PC-9 (cell line): Measurements from ENCODE around the gene AKR7A3. TPM values are rescaled to one million over a fixed set of nuclear protein-coding genes. Genes with fewer than 3 reads are reported as not detected.

Experiments used
- BruUV-seq: library from RNA; stranded (reverse); fragments of 400-500 nt; replicated peaks from 2 replicates; lab custom pipeline; 2021; lab: Mats Ljungman, UMichigan
- CTCF ChIA-PET: fragments of 300-600 bp; sonication (Branson Sonifier 250); formaldehyde crosslinking; loops from one replicate; lab custom pipeline; 2022; ENCODE audit warnings: antibody characterized with exemption; lab: Charles Lee
- POLR2A ChIA-PET: fragments of 300-600 bp; sonication (Branson Sonifier 250); formaldehyde crosslinking; loops from one replicate; lab custom pipeline; 2022; ENCODE audit warnings: antibody characterized with exemption; ENCODE audit not compliant: unreplicated experiment; lab: Charles Lee
- DNase-seq, 2 experiments: peaks; one replicate each; pipeline versions ENCODE4 v3.0.0 to v3.0.0-alpha.2; 2015 to 2022; ENCODE audit warnings: mixed read lengths in 1 of 2
- H2AFZ ChIP-seq: fragments of 200-600 bp; sonication (generic); 2 replicates; pipeline ENCODE4 v1.8.1; 2017; ENCODE audit warnings: antibody characterized with exemption
- H3F3A ChIP-seq: fragments of 200-600 bp; sonication (generic); 2 replicates; pipeline ENCODE4 v1.8.1; 2017; ENCODE audit warnings: antibody characterized with exemption, mild to moderate bottlenecking, low read depth; ENCODE audit not compliant: insufficient read depth
- H3K27ac ChIP-seq: fragments of 200-600 bp; sonication (generic); 2 replicates; pipeline ENCODE4 v1.6.1; 2016; ENCODE audit warnings: mixed run types
- H3K27me3 ChIP-seq: fragments of 200-600 bp; sonication (generic); 2 replicates; pipeline ENCODE4 v1.6.1; 2016; ENCODE audit warnings: low read depth, mixed run types; ENCODE audit not compliant: insufficient read depth
- H3K36me3 ChIP-seq: fragments of 200-600 bp; sonication (generic); 2 replicates; pipeline ENCODE4 v1.6.1; 2016; ENCODE audit warnings: low read depth, mixed run types
- H3K4me1 ChIP-seq: fragments of 200-600 bp; sonication (generic); replicated peaks from 2 replicates; pipeline ENCODE4 v1.6.1; 2016; ENCODE audit warnings: mixed run types; ENCODE audit not compliant: insufficient read depth
- H3K4me2 ChIP-seq: fragments of 200-600 bp; sonication (generic); 2 replicates; pipeline ENCODE4 v1.6.1; 2017; ENCODE audit warnings: mixed run types
- H3K4me3 ChIP-seq: fragments of 200-600 bp; sonication (generic); 2 replicates; pipeline ENCODE4 v1.6.1; 2016; ENCODE audit warnings: mixed run types
- H3K79me2 ChIP-seq: fragments of 200-600 bp; sonication (generic); 2 replicates; pipeline ENCODE4 v1.6.1; 2017; ENCODE audit warnings: low read depth, mixed run types
- H3K9me2 ChIP-seq: fragments of 200-600 bp; sonication (generic); 2 replicates; pipeline ENCODE4 v1.8.1; 2017; ENCODE audit warnings: mild to moderate bottlenecking; ENCODE audit not compliant: insufficient read depth
- H3K9me3 ChIP-seq: fragments of 200-600 bp; sonication (generic); 2 replicates; pipeline ENCODE4 v1.8.1; 2016; ENCODE audit warnings: low read depth; ENCODE audit not compliant: insufficient read depth
- H4K20me1 ChIP-seq: fragments of 200-600 bp; sonication (generic); 2 replicates; pipeline ENCODE4 v1.8.1; 2017; ENCODE audit not compliant: insufficient read depth
- CTCF ChIP-seq: fragments of 200-600 bp; sonication (generic); conservative IDR thresholded peaks from 2 replicates; pipeline ENCODE4 v1.6.1; 2017; ENCODE audit warnings: mixed run types, antibody characterized with exemption, mild to moderate bottlenecking, moderate library complexity
- EZH2 ChIP-seq: fragments of 200-600 bp; sonication (generic); IDR thresholded peaks from 2 replicates; pipeline ENCODE4 v1.8.0; 2017; ENCODE audit warnings: antibody characterized with exemption, low read depth
- intact Hi-C: fragments of 100-400 bp; cut with micrococcal nuclease; formaldehyde crosslinking; loops from one replicate; pipeline ENCODE4 v1.10.0; 2022; ENCODE audit not compliant: unreplicated experiment
- total RNA-seq: library from RNA; stranded (reverse); gene quantifications from 2 replicates; pipeline ENCODE4 v1.2.3, GENCODE V29; 2021

Gene AKR7A3
- total RNA-seq, 1 experiment from 2014 or later = 1.9 TPM

DNA sequence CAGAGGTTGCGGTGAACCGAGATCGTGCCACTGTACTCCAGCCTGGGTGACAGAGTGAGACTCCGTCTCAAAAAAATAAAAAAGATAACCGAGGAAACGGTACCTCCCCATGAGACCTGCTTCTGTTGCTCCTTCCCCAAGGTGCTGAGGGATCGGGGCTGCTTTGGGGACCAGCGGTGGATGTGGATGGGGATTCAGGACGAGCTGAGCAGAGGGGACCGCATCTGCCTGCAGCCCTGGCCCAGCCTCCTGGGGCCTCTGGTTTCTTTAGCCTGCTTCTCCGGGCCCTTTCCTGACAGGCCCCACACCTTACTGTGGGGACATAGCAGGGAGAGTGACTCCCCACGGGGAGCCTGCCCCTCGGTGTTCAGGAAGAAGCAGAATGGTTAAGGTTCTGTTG, 40.6 kb upstream of the AKR7A3 start:
- no peaks in the 10 kb centered on the region for H3K27me3 ChIP-seq
- ChIA-PET CTCF (interaction anchor here (0.7 kb wide), 1 partner anchor 9 kb away, joined by 6 read pairs; no protein-coding TSS in a partner anchor), POLR2A (no interaction called here)
- no peak overlapping the region for H3K27ac ChIP-seq
- no peaks in the 10 kb centered on the region; the same call in 1 of the 2 replicates for H3K4me1 ChIP-seq
- H3K4me2 ChIP-seq = no peak overlapping the region
- no peak for DNase-seq
- no peaks in the 10 kb centered on the region for H4K20me1 ChIP-seq
- intact Hi-C loops = no loop called here
- no peaks in the 10 kb centered on the region for H3K79me2 ChIP-seq
- no peak overlapping the region for H2AFZ ChIP-seq
- no peaks in the 10 kb centered on the region for H3F3A ChIP-seq
- no peak overlapping the region for H3K4me3 ChIP-seq
- H3K9me3 ChIP-seq = no peaks in the 10 kb centered on the region
- BruUV-seq = no TSS peak
- H3K36me3 ChIP-seq = no peaks in the 10 kb centered on the region
- no peaks in the 10 kb centered on the region for H3K9me2 ChIP-seq
- no peak for TF ChIP-seq EZH2
- no peak for TF ChIP-seq CTCF

GRCh38 chr1:19328486-19328885, 39.9 kb upstream of the AKR7A3 start:
- Histone ChIP-seq H3K36me3 (no peaks in the 10 kb centered on the region), H4K20me1 (no peaks in the 10 kb centered on the region), H3K4me1 (no peaks in the 10 kb centered on the region), H3K4me3 (no peak overlapping the region), H3K9me2 (no peaks in the 10 kb centered on the region), H3K4me2 (no peak overlapping the region), H3K27ac (no peak overlapping the region), H3K9me3 (no peaks in the 10 kb centered on the region), H3F3A (no peaks in the 10 kb centered on the region), H2AFZ (no peak overlapping the region), H3K27me3 (no peaks in the 10 kb centered on the region), H3K79me2 (no peaks in the 10 kb centered on the region)
- POLR2A ChIA-PET = no interaction called here
- CTCF ChIA-PET = interaction anchor here (0.7 kb wide), 1 partner anchor 8 kb away, joined by 6 read pairs; no protein-coding TSS in a partner anchor
- DNase-seq = no peak
- BruUV-seq = no TSS peak
- TF ChIP-seq EZH2 (no peak), CTCF (no peak)
- intact Hi-C loops = no loop called here

DNA sequence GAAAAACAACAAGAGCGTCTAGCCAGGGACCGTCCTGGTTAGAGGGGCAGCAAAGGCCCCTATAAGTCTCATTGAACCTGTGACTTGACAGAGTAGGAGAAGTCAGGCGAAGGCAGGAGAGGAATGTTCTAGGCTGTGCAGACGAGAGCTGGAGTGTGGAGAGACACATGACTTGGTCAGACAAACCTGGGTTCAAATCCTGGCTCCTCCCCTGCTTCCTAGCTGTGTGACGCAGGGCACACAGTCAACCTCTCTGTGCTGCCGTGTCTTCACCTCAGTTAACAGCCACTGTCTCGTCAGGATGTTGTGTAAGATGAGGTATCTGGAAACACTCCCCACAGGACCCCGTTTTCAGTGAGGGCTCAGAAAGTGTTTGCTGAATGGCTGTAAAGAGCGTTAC, 39.2 kb upstream of the AKR7A3 start:
- ChIA-PET CTCF (no interaction called here), POLR2A (no interaction called here)
- no peaks in the 10 kb centered on the region for H4K20me1 ChIP-seq
- no peak overlapping the region for H3K4me2 ChIP-seq
- intact Hi-C loops = no loop called here
- no peak overlapping the region for H3K27ac ChIP-seq
- H3K4me3 ChIP-seq = no peak overlapping the region
- H3K79me2 ChIP-seq = no peaks in the 10 kb centered on the region
- no peaks in the 10 kb centered on the region for H3K9me3 ChIP-seq
- DNase-seq = no peak
- H3F3A ChIP-seq = no peaks in the 10 kb centered on the region
- no peaks in the 10 kb centered on the region for H3K36me3 ChIP-seq
- H3K9me2 ChIP-seq = no peaks in the 10 kb centered on the region
- H2AFZ ChIP-seq = no peak overlapping the region
- TF ChIP-seq CTCF (no peak), EZH2 (no peak)
- no peaks in the 10 kb centered on the region for H3K4me1 ChIP-seq
- H3K27me3 ChIP-seq = no peaks in the 10 kb centered on the region
- no TSS peak for BruUV-seq
